Keratinocyte (primary cell): ENCODE data around the gene TEKTIP1.

Experiments
- EZH2 ChIP-seq: IDR thresholded peaks from one replicate; pipeline ENCODE4 v1.6.1; 2012; ENCODE audit warnings: inconsistent platforms, mild to moderate bottlenecking, low read length, moderate library complexity
- TF ChIP-seq, protein P1 (sequence below), 3 experiments: IDR thresholded peaks in 1 of 3; conservative IDR thresholded peaks in 1 of 3; optimal IDR thresholded peaks in 1 of 3; 2 replicates in 2 of 3; 3 replicates in 1 of 3; pipeline versions ENCODE3 to v1.5.1; 2011; ENCODE audit warnings: low read length in 3 of 3, mild to moderate bottlenecking in 3 of 3, moderate library complexity in 2 of 3, control low read depth in 1 of 3, inconsistent platforms in 1 of 3; ENCODE audit not compliant: insufficient read depth in 2 of 3; ENCODE audit errors: extremely low read depth in 1 of 3

DNA sequence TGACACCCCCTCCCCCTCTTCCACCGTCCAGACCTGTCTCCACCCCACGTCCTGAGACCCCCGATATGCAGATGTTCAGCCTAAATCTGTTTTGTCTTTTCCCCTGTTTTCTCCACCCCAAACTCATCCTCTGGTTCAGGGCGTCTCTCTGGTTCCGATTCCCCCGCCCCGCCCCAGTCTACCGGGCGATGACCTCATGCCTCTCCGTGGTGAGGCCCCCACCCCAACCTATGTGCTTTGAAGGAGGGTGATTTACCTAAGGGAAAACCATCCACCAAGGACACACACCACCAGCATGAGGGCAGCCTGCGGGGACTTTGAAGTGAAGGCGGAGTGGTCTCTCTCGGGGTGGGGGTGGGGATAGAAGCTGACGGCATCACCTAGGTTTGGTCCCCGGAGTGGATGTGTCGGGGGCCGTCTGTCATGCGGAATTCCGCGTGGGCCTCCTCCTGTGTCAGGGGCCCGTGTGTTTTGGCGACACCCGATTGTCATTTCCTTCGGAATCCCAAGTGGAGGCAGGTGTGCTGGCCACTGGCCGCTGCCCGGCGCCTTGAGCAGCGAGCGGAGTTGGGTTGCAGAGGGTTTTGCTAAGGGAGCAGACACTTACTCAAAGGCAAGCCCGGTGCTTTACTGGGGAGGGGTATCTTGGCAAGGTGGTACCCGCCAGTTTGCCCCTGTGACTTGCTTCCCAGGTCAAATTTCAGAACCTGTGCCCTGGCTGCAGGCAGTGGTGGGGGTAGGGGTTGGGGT, 31.4 kb upstream of the TEKTIP1 start:
- TF ChIP-seq, protein P1, sequence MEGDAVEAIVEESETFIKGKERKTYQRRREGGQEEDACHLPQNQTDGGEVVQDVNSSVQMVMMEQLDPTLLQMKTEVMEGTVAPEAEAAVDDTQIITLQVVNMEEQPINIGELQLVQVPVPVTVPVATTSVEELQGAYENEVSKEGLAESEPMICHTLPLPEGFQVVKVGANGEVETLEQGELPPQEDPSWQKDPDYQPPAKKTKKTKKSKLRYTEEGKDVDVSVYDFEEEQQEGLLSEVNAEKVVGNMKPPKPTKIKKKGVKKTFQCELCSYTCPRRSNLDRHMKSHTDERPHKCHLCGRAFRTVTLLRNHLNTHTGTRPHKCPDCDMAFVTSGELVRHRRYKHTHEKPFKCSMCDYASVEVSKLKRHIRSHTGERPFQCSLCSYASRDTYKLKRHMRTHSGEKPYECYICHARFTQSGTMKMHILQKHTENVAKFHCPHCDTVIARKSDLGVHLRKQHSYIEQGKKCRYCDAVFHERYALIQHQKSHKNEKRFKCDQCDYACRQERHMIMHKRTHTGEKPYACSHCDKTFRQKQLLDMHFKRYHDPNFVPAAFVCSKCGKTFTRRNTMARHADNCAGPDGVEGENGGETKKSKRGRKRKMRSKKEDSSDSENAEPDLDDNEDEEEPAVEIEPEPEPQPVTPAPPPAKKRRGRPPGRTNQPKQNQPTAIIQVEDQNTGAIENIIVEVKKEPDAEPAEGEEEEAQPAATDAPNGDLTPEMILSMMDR (optimal IDR thresholded peaks at IDR 0.05 in 1 of 3, IDR thresholded peaks at IDR 0.05 in 1 of 3, conservative IDR thresholded peaks at IDR 0.05 in 1 of 3; ENCODE audit: extremely low read depth in 1 of 3, insufficient read depth in 2 of 3, low read length in 3 of 3) = no peak
- TF ChIP-seq EZH2 = no peak
